Hepatic stellate cell (primary cell): Measurements from ENCODE around the gene RNASE13.
"Not testable (repeated sequence)": the region's sequence is repeated elsewhere in the genome, so short reads cannot be mapped to it uniquely, and the experiment has no call there.

ENCODE experiments used
- DNase-seq: peaks from one replicate; pipeline ENCODE4 v3.0.0; 2011; ENCODE audit warnings: low spot score

The RNASE13 gene

DNA sequence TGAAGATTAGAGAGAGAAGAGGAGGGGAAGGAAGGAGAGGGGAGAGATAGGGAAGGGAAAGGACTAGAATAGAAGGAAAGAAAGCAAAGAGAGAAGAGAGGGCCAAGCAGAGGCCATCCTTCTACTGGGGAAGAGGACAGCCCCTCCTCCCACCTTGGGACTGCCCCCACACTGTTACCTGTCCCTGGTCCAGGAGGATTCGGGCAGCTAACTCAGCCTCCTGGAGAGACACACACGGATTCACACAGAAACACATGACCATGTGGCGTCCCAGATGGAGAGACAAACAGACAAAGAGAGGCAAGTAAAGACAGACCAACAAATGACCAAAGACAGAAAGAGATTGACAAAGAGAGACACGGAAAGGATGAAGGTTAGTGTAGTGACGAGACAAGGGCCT is 11.9 kb downstream of the RNASE13 start:
- no peak for DNase-seq

DNA sequence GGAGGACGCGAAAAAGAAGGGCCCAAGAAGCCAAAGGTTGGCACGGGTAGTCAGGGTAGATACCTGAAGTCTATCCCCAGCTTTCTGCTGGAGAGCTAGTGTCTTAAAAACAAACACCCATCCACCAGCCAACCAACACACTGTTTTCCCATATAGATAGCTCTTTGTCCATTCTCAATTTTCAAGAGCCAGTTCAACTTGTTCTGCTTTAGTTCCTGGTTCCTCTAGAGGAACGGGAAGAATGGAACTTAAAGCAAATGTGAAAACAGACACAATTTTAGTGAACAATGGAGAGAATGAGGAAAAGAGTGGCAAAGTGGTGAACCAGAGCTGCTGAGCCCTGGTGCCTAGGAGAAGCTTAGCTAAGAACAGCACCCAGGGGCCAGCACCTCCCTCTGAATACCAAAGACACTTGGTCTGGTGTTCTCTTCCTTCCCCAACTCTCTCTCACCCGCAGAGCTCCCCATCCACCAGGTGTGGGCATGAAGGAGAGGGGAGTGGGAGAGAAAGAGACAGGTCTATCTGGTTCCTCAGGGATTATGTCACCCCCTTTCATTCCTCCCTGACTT is 13.5 kb downstream of the RNASE13 start:
- no peak for DNase-seq

DNA sequence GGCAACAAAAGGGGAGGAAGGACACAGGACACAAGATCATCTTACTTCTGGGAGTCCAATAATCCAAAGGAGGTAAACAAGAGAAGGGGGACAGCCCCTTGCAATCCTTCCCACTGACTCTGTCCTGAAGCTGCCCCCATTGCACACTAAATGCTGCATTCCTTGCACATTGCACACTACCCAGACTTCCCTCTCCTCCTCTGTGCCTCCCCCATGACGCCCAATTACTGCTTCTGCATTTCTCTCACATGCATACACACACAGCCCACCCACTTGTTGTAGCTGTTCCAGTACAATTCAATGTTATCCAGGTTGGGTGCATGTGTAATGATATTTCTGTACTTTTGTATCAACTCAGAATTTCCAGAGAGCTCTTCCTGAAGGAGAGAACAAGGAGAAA is 15.2 kb downstream of the RNASE13 start:
- no peak for DNase-seq

DNA sequence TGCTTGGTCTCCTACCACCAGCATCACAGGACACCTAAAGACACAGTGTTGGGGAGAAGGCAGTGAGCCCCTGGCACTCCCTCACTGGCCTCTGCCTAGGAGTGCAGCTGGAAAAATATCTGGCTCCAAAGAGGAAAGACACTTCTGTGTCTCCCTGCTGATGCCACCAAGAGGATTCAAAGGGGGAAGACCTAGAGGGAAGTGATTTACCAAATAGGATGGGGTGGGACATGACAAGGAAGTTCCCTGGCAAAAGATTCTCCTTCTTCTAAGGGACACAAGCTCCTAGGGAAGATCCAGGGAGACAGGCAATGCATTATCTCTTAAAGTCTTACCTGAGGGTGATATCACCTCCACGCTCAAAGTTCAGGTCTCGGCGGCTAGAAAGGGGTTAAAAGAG is 15.8 kb downstream of the RNASE13 start:
- no peak for DNase-seq

DNA sequence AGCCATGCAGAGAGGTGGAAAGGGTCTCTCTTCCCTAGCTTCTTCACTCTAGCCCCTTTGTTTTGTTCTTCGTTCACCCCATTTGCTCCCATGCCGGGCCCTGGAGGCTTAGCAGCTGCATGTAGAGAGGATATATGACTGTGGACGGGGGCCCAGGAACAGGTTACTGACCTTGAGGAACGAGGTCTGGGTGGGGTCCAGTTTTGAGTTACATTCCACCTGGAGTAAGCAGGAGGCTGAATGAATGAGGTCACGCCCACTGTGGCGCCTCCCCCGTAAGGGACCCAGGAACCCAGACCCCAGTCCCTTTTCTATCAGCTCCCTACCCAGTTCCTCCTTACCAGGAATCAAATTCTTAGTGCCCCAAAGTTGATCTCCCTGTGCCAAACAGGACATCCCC is 16.3 kb downstream of the RNASE13 start:
- no peak for DNase-seq

DNA sequence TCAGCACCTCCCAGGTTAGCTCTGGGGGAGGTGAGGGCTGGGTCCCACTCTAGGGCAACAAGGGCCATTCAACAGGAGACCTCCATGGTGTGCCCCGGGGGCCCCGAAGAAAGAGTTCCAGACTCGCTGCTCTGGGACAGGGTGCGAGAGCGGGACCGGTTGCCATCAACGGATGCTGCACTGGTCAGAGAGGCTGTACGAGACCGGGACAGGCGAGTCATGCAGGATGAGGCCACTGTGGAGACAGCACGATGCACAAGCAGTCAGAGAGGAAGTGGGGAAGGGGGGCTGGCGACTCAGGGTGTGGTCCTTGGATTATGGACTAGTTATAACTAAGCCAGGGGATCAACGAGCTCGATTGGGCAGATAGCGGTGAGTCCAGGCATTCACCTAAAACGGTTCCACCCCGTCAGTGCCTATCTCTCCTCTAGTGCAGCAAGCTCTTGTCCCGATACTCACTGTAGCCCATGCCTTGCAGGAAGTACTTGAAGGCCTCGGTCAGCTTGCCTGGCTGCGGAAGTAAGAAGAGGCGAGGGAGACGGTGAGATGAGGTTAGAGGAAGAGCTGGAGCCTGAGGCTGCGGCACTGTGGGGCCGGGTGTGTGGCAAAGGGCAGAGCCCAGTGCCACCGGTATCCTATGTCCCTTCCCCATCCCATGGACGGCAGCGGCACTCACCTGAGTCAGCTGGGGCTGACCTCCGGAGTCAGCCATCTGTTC is 16.9 kb downstream of the RNASE13 start:
- DNase-seq = no peak

DNA sequence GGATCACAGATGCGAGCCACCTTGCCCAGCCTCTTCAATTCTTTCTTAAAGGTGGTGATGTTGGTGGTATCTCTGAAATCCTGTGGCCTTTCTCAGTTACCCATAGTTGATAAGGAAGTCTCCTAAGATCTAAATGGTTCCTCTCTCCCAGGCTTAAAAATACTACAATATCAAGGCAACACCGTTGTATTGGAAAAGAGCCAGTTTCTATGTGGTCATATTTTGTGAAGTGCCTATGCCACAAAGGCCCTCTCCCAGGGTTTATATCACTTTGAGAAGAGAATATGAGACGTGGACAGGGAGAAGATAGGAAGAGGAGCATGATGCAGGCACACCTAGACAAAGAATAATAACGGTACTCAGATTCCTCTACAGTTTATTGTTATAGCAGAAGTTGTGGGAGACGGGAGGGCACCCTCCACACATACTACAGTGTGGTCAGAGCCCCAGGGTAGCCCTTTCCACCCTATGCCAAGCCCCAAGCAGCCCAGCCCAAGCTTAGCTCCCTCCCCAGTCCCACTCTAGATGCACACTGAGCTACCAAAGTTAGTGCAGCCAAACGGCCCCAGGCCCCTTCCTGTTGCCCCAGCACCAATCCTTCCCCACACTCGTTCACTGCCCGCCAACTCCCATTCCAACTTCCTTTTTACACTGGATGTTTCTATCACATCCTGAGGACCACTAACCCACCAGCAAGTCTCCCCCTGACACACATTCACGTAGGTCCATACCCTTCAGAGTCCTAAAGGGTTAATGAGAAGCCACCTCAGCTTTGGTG is 18.0 kb downstream of the RNASE13 start:
- DNase-seq = no peak

DNA sequence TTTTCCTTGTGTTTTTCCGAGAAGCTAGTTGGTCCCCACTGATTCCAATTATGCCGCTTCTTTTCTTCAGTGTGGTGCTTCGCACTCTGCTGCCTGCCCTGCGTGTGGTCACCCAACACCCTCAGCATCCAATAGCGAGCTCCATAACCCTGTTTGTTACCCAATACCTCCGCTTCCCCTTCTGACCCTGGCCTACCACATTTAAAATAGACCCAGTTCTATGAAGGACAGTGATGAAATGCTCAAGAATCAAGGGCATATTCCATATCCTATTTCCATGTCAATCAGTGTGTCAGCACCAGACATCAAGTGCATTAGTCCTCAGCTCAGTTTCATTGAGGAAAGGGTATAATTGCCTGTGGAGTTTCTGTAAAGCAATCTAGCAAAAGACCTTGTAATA is 19.3 kb downstream of the RNASE13 start:
- DNase-seq = no peak

DNA sequence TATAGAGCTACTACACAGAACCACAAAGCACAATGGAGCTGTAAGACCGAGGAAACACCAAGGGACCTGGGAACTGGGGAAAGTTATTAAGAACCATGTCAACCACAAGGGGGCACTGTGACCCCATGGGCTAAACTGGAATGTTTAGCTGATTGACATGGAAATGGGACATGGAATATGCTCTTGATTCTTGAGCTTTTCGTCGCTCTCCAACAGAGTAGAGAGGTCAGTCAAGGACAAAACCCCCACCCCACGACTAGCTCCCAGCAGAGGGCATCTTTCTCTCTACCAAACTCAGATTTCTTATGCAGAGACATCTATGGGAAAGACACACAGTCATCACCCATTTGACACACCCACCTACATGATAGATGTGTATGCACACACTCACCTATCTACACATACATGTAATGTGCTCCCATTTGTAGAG is 19.8 kb downstream of the RNASE13 start:
- peak; percentile 78 for DNase-seq

DNA sequence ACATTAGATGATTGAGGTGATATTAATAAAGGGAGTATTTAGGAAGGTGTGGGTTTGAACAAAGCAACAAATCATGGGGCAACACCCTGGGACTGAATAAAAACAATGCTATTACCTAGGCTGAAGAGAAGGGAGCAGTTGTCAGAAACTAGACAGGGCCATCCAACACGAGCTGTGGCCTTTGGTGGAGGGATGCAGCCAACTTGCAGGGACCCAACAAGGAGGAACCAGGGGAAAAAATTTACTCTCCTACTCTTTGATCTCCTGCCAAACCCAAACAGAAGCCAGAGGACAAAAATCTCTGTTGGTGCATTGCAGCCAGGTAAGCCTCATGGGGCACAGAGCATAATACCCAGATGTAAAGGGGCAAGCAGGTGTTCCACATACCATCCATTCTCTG is 23.5 kb downstream of the RNASE13 start:
- no peak for DNase-seq

DNA sequence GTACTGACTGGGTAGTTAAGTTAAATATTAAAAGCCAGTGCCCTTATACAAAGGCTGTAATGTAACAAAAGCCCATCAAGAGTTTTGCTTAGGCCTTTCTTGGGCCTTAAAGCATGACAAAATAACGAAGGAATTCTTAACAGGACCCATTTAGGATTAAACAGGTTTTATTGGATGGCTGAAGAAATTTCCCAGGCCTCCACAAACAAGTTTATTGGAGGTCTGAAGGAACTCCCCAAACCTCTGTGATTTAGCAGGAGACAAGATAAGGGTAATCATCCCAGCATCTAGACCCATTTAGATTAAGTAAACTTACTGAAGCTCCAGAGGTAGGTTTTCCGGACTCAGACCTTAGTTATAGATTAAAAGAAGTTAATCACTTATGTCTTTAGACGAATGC is 24.9 kb downstream of the RNASE13 start:
- not testable (repeated sequence) for DNase-seq

DNA sequence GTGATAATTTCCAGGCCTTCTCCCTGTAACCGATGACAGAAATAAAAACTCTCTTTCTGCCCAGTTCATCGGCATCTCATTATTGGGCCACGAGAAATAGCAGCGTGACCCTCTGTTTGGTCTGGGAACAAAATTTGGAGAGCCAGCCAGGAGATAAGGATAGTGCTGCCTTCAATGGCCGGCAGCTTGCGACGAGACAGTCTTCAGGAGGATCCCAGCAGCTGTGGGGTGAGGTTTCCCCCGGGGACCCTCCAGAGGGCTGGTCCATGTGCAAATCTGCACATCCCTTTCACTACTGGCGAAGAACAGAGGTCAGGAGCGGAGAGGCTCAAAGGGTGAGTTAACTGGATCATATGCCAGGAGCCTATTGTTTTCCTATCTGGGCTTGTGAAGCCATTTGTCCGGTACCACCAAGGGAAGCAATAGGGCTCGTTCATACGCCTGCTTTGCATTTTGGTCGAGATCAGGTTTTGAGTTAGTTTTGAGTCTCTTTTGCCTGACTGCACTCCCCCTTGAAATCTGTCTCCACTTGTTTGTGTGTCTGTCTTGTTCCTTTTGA is 30.7 kb downstream of the RNASE13 start:
- no peak for DNase-seq

DNA sequence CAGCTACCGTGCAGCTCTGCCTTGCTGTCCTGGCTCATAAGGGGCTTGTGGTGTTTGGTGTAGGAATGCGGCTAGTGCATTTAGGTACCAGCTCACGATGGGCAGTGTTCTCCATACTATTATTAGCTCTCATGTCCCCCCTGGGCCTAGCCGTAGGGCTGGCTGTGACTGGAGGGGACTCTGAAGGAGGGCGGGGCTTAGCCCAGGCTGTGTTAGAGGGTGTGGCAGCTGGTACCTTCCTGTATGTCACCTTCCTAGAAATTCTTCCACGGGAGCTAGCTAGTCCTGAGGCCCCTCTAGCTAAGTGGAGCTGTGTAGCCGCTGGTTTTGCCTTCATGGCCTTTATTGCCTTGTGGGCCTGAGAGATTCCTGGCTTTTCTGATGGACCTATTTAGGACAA is 33.4 kb downstream of the RNASE13 start:
- DNase-seq = no peak

DNA sequence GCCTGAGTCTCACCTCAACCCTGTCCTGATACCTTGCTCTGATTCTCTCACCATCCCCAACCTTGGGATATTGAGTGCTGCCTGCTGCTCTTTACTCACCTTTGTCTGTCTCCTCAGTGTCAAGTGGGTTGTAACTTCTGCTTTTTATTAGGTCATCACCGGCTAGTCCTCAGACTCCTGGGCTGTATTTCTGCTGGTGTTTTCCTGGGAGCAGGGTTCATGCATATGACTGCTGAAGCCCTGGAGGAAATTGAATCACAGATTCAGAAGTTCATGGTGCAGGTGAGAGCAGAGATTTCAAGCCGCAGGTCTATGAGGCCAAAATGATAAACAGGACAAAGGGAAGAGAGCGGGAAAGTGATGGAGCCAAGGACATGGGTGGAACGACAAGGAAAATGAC is 35.0 kb downstream of the RNASE13 start:
- DNase-seq = no peak

DNA sequence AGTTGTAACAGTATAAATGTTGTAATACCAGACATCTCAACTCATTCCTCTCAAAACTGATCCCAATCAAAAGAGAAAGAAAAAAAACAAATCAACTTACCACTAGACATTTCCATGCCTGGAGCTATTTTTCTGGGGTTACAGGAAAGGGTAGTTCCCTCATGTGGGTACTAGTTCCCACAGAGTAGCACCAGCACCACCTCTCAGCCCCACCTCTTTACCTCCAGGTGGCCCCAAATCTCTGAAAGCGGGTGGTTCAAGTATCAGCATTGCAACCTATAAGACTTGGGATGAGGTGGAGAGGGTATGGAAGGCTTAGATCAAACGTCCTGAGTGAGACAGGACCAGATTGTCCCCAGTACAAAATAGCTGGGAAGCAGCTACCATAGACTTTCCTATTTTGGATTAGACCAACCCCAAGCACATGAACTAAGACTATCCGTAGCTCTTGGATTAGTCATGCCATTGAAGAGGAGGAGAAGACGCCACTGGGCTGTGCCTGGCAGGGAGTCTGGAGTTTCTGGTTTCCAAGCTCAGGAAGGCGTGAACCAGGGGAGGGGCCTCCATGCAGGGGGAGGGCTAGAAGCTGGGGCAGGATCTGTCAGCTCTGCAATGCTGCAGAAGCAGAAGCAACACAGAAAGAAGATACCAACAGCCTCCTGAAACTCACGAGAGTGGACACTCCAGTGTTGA is 35.8 kb downstream of the RNASE13 start, which contains the start of gene SLC39A2:
SLC39A2 (plus strand) TSS at position 620 of the 693 bp plus-strand sequence. CDS start 154 bp downstream, outside the sequence.
- peak; percentile 28 for DNase-seq

DNA sequence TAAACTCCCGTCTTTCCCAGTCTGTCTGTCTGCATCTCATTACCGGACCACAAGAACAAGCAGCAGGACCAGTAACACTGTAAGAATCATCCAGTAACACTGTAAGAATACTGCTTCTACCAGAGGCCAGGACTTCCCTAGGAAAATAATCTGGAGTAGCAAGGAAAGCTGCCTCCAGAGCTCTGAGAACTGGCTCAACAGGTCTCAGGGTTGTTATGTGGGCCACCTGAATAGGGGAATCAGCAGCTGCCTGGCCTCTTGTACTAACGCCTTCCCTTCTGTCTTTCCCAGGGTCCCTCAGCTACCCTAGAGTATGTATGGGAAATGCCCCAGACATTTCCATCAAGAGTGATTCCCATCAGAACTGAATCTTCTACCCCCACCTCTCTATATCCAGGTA is 36.5 kb downstream of the RNASE13 start:
- DNase-seq = no peak

DNA sequence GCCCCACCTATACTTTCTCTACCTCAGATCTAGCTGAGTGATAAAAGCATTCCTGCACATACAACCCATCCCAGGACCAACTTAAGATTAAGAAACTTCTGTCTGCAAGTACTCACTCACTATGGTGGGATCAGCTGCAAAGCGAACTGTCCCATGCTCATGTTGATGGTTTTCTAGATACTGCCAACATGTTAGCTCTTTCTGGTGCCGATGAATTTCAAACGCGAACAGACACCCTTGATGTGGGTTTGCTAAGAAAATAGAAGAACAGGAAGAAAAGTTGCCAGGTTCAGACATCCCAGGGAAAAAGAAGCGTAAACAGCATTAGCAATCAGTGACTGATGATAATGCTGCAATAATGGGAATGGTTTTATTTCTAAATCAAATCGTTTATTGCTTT is 37.0 kb downstream of the RNASE13 start:
- DNase-seq = no peak

DNA sequence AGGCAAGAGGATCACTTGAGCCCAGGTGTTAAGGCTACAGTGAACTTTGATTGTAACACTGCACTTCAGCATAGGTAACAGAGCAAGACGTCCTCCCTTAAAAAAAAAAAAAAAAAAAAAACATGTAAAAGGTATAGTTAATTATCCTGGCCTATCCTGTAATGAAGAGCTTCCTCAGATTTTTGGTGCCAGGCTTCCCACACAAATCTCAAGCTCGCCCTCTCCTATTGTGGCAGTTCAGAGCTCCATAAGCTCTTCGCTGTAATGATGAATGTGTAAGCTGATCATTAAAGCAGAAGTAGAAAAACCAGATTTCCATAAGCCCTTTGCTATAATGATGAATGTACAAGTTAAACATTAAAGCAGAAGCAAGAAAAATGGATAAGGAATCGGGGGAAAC is 37.5 kb downstream of the RNASE13 start:
- no peak for DNase-seq

DNA sequence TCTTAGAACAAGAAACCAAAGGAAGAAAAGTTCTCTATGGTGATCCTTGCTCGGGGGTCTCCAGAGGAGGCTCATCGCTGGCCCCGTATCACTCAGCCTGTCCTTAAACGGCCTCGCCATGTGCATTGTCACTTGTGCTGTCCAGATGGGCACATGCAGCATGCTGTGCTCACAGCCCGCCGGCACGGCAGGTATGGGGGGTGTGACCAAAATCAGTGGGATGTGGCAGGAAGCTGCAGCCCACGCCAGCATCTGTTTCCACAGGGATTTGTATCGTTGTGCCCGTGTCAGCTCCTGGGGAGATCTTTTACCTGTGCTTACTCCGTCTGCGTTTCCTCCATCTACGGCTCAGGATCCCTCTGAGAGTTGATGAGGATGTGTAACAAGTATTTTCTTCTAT is 38.1 kb downstream of the RNASE13 start:
- no peak for DNase-seq

DNA sequence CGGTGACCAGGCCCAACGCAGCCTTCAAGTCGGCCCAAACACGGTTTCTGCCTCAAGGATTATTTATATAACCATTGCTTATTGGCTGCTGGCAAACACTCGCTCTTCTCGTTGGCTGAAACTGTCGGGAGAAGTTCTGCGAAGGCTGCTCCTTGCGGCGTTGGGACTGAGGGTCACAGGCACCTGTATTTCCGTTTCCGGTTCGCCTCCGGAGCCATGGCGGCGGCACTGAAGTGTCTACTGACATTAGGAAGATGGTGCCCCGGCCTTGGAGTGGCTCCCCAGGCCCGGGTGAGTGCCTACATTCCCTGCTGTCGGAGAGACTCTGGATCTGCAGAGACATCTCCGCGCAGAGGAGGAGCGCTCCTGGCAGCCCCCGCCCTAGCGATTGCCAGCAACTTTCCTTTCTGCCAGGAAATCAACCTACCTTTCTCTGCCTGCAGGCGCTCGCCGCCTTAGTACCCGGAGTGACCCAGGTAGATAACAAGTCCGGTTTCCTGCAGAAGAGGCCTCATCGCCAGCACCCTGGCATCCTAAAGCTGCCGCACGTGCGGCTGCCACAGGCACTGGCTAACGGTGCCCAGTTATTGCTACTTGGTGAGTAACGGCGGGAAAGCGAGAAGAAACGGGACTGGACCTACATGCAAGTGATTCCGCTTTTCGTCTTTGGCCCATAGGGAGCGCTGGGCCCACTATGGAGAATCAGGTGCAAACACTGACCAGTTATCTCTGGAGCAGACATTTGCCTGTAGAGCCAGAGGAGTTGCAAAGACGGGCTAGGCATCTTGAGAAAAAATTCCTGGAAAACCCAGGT is 44.6 kb downstream of the RNASE13 start, which contains the start of gene METTL17:
METTL17 (plus strand) TSS at position 194 of the 814 bp plus-strand sequence; CDS start at position 217, 23 bp downstream.
- peak; percentile 92 for DNase-seq

DNA sequence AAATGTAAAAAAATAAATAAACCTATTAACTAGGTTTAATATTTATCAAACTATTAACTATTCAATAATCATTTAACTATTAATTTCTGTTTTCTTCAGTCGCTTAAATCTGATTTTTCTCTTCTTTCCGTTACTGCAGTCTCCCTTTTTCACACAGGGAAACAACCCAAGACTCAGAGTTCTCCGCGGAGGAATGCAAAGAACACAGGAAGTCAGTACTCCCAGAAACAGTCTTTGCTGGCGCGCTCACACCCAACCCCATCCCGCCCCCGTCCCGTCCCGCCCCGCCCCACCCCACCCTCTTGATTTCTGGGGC is 45.2 kb downstream of the RNASE13 start:
- DNase-seq = no peak
